DOHH2 (cell line): ENCODE data around the gene CAPN15.

Source experiments
- H3F3A ChIP-seq: fragments of 200-600 bp; sonication (generic), shearing (Covaris generic); 2 replicates; pipeline ENCODE4 v1.6.0; 2016; ENCODE audit warnings: antibody characterized with exemption, mild to moderate bottlenecking; ENCODE audit not compliant: control insufficient read depth, insufficient read depth
- H3K27ac ChIP-seq: fragments of 200-600 bp; sonication (generic); 2 replicates; pipeline ENCODE4 v1.5.1; 2014; ENCODE audit warnings: low read depth, mild to moderate bottlenecking, low read length, moderate library complexity
- H3K27me3 ChIP-seq: fragments of 200-600 bp; sonication (generic); 2 replicates; pipeline ENCODE4 v1.6.1; 2014; ENCODE audit warnings: mild to moderate bottlenecking, low read length, mixed read lengths; ENCODE audit not compliant: control insufficient read depth
- H3K36me3 ChIP-seq: fragments of 200-600 bp; sonication (generic); 2 replicates; pipeline ENCODE4 v1.6.1; 2014; ENCODE audit warnings: mild to moderate bottlenecking, low read length, moderate library complexity, mixed read lengths; ENCODE audit not compliant: control insufficient read depth
- H3K4me1 ChIP-seq: fragments of 200-600 bp; sonication (generic); 2 replicates; pipeline ENCODE4 v1.6.1; 2014; ENCODE audit warnings: mild to moderate bottlenecking, low read length, mixed read lengths; ENCODE audit not compliant: control insufficient read depth
- H3K4me2 ChIP-seq: fragments of 200-600 bp; sonication (generic); 2 replicates; pipeline ENCODE4 v1.6.0; 2014; ENCODE audit warnings: mild to moderate bottlenecking, low read length, moderate library complexity
- H3K4me3 ChIP-seq: fragments of 200-600 bp; sonication (generic); 2 replicates; pipeline ENCODE4 v1.5.1; 2014; ENCODE audit warnings: mild to moderate bottlenecking, low read length, mixed read lengths
- H3K79me2 ChIP-seq: fragments of 200-600 bp; sonication (generic); 2 replicates; pipeline ENCODE4 v1.6.1; 2014; ENCODE audit warnings: mild to moderate bottlenecking, low read length, mixed read lengths; ENCODE audit not compliant: control insufficient read depth
- H3K9me2 ChIP-seq: fragments of 200-600 bp; sonication (generic); replicated peaks from 2 replicates; pipeline ENCODE4 v1.6.1; 2014; ENCODE audit warnings: mild to moderate bottlenecking, low read length, mixed read lengths; ENCODE audit not compliant: control insufficient read depth
- H3K9me3 ChIP-seq: fragments of 200-600 bp; sonication (generic); 2 replicates; pipeline ENCODE4 v1.6.1; 2014; ENCODE audit warnings: antibody characterized with exemption, low read length, mixed read lengths; ENCODE audit not compliant: control insufficient read depth, insufficient read depth
- H4K20me1 ChIP-seq: fragments of 200-600 bp; sonication (generic); 2 replicates; pipeline ENCODE4 v1.6.0; 2014; ENCODE audit warnings: low read depth, mild to moderate bottlenecking, antibody characterized with exemption, low read length, moderate library complexity; ENCODE audit not compliant: control insufficient read depth, insufficient read depth
- EZH2phosphoT487 ChIP-seq: fragments of 200-600 bp; sonication (generic); IDR thresholded peaks from 2 replicates; pipeline ENCODE4 v1.6.1; 2017; ENCODE audit warnings: borderline replicate concordance, mild to moderate bottlenecking, antibody characterized with exemption, low read length, moderate library complexity, mixed read lengths
- TF ChIP-seq, protein P1 (sequence below): fragments of 200-600 bp; sonication (generic); IDR thresholded peaks from one replicate; pipeline ENCODE4 v1.5.1; 2014; ENCODE audit warnings: antibody characterized with exemption, mild to moderate bottlenecking, low read depth, low read length; ENCODE audit not compliant: poor library complexity, severe bottlenecking

CAPN15 gene

DNA sequence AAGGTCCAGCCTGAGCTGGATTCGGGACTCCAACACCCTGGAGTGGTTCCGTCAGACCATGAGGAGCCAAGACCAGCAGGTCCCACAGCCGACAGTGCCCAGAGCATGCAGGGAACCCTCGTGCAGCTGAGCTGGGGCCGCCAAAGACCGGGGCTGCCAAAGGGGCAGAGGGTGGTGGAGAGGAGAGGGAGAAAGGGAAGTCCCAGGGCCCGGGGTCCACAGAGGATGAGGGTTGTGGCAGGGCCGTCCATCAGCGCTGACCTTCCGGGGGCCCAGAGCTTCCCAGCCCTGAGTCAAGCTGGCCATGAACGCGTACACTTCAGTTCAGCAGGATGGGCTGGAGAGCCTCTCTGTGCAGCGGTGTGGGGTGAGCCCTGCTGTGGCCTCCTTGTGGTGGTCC is 6.7 kb upstream of the CAPN15 start:
- TF ChIP-seq, protein P1, sequence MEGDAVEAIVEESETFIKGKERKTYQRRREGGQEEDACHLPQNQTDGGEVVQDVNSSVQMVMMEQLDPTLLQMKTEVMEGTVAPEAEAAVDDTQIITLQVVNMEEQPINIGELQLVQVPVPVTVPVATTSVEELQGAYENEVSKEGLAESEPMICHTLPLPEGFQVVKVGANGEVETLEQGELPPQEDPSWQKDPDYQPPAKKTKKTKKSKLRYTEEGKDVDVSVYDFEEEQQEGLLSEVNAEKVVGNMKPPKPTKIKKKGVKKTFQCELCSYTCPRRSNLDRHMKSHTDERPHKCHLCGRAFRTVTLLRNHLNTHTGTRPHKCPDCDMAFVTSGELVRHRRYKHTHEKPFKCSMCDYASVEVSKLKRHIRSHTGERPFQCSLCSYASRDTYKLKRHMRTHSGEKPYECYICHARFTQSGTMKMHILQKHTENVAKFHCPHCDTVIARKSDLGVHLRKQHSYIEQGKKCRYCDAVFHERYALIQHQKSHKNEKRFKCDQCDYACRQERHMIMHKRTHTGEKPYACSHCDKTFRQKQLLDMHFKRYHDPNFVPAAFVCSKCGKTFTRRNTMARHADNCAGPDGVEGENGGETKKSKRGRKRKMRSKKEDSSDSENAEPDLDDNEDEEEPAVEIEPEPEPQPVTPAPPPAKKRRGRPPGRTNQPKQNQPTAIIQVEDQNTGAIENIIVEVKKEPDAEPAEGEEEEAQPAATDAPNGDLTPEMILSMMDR = no peak
- no peak for TF ChIP-seq EZH2phosphoT487
- Histone ChIP-seq H3F3A (peaks cover 5% of the 10 kb centered on the region), H3K9me3 (no peaks in the 10 kb centered on the region), H3K4me2 (no peak overlapping the region), H3K27me3 (no peaks in the 10 kb centered on the region), H3K4me1 (peaks cover 20% of the 10 kb centered on the region), H3K36me3 (peaks cover 13% of the 10 kb centered on the region), H3K4me3 (no peak overlapping the region), H3K79me2 (peaks cover 20% of the 10 kb centered on the region), H4K20me1 (no peaks in the 10 kb centered on the region; the same call in 1 of the 2 replicates), H3K27ac (no peak overlapping the region), H3K9me2 (no peaks in the 10 kb centered on the region)

GRCh38 chr16:521381-522210 is 5.9 kb upstream of the CAPN15 start:
- no peaks in the 10 kb centered on the region for H3K9me2 ChIP-seq
- H3K9me3 ChIP-seq = no peaks in the 10 kb centered on the region
- no peak overlapping the region for H3K4me3 ChIP-seq
- no peaks in the 10 kb centered on the region; the same call in 1 of the 2 replicates for H4K20me1 ChIP-seq
- H3K36me3 ChIP-seq = peaks cover 12% of the 10 kb centered on the region
- no peaks in the 10 kb centered on the region for H3K27me3 ChIP-seq
- H3K4me2 ChIP-seq = no peak overlapping the region
- H3K27ac ChIP-seq = no peak overlapping the region
- TF ChIP-seq, protein P1 = no peak
- no peak for TF ChIP-seq EZH2phosphoT487
- peaks cover 27% of the 10 kb centered on the region for H3K79me2 ChIP-seq
- peaks cover 25% of the 10 kb centered on the region for H3K4me1 ChIP-seq
- H3F3A ChIP-seq = peaks cover 5% of the 10 kb centered on the region

GRCh38 chr16:522320-523096 is 5.0 kb upstream of the CAPN15 start:
- H3K9me3 ChIP-seq = no peaks in the 10 kb centered on the region
- H3K27ac ChIP-seq = no peak overlapping the region
- peaks cover 12% of the 10 kb centered on the region for H3K36me3 ChIP-seq
- H3K27me3 ChIP-seq = no peaks in the 10 kb centered on the region
- H3K4me3 ChIP-seq = no peak overlapping the region
- H3K4me2 ChIP-seq = no peak overlapping the region
- no peaks in the 10 kb centered on the region for H3K9me2 ChIP-seq
- peaks cover 33% of the 10 kb centered on the region for H3K79me2 ChIP-seq
- no peak for TF ChIP-seq EZH2phosphoT487
- TF ChIP-seq, protein P1 = no peak
- peaks cover 25% of the 10 kb centered on the region for H3K4me1 ChIP-seq
- H4K20me1 ChIP-seq = no peaks in the 10 kb centered on the region; the same call in 1 of the 2 replicates
- peaks cover 5% of the 10 kb centered on the region for H3F3A ChIP-seq
